Adipocyte (in vitro differentiated cells): ENCODE data around the gene NGF.

ENCODE experiments used
- DNase-seq: peaks from one replicate; pipeline ENCODE4 v3.0.0-alpha.2; 2015; ENCODE audit warnings: low read depth
- H3K27me3 ChIP-seq: replicated peaks from 2 replicates; pipeline ENCODE4 v1.7.0; 2013; ENCODE audit warnings: mild to moderate bottlenecking, low read length, moderate library complexity; ENCODE audit not compliant: control insufficient read depth, insufficient read depth
- H3K36me3 ChIP-seq: 2 replicates; pipeline ENCODE4 v1.7.0; 2013; ENCODE audit warnings: low read length, mild to moderate bottlenecking, moderate library complexity; ENCODE audit not compliant: control insufficient read depth, insufficient read depth, severe bottlenecking
- H3K4me1 ChIP-seq: 2 replicates; pipeline ENCODE4 v1.7.0; 2013; ENCODE audit warnings: mild to moderate bottlenecking, low read length, moderate library complexity; ENCODE audit not compliant: control insufficient read depth, insufficient read depth
- H3K4me3 ChIP-seq: 2 replicates; pipeline ENCODE4 v1.7.0; 2013; ENCODE audit warnings: mild to moderate bottlenecking, low read length, moderate library complexity
- H3K9ac ChIP-seq: 2 replicates; pipeline ENCODE4 v1.7.0; 2013; ENCODE audit warnings: mild to moderate bottlenecking, low read length, moderate library complexity
- H3K9me3 ChIP-seq: 2 replicates; pipeline ENCODE4 v1.7.0; 2013; ENCODE audit warnings: mild to moderate bottlenecking, low read length, moderate library complexity; ENCODE audit not compliant: control insufficient read depth

NGF gene

GRCh38 chr1:115291741-115292140 lies 46.3 kb downstream of the NGF start:
- peaks cover 9% of the 10 kb centered on the region for H3K4me1 ChIP-seq
- H3K36me3 ChIP-seq: peaks cover 23% of the 10 kb centered on the region
- H3K27me3 ChIP-seq: no peaks in the 10 kb centered on the region
- DNase-seq: no peak
- H3K9ac ChIP-seq: no peak overlapping the region
- H3K9me3 ChIP-seq: no peaks in the 10 kb centered on the region
- no peak overlapping the region for H3K4me3 ChIP-seq

- no peak for DNase-seq
- H3K36me3 ChIP-seq: peaks cover 32% of the 10 kb centered on the region
- no peaks in the 10 kb centered on the region for H3K27me3 ChIP-seq
- no peak overlapping the region for H3K4me3 ChIP-seq
- peaks cover 15% of the 10 kb centered on the region for H3K4me1 ChIP-seq
- H3K9me3 ChIP-seq: no peaks in the 10 kb centered on the region
- no peak overlapping the region for H3K9ac ChIP-seq
These were observed 48.1 kb downstream of the NGF start for GRCh38 chr1:115289940-115290339.

- H3K27me3 ChIP-seq: no peaks in the 10 kb centered on the region
- no peak overlapping the region for H3K4me3 ChIP-seq
- no peak for DNase-seq
These were observed 49.4 kb downstream of the NGF start for GRCh38 chr1:115288591-115289198.

GRCh38 chr1:115286431-115287205 lies 51.4 kb downstream of the NGF start:
- DNase-seq: no peak
- Histone ChIP-seq H3K4me1 (peaks cover 48% of the 10 kb centered on the region), H3K9ac (no peak overlapping the region), H3K36me3 (peaks cover 25% of the 10 kb centered on the region), H3K4me3 (no peak overlapping the region), H3K27me3 (no peaks in the 10 kb centered on the region), H3K9me3 (no peaks in the 10 kb centered on the region)

More at GRCh38 chr1:115288591-115289198, 49.4 kb downstream of the NGF start:
- Histone ChIP-seq H3K9me3 (no peaks in the 10 kb centered on the region), H3K9ac (no peak overlapping the region), H3K4me1 (peaks cover 27% of the 10 kb centered on the region), H3K36me3 (peaks cover 31% of the 10 kb centered on the region)

- Histone ChIP-seq H3K4me1 (peaks cover 66% of the 10 kb centered on the region), H3K9ac (peak overlapping the region; percentile 90), H3K9me3 (no peaks in the 10 kb centered on the region), H3K27me3 (no peaks in the 10 kb centered on the region), H3K4me3 (peak overlapping the region; percentile 73), H3K36me3 (peaks cover 21% of the 10 kb centered on the region)
- peak; percentile 64 for DNase-seq
These were observed 53.8 kb downstream of the NGF start for GRCh38 chr1:115284209-115284608.

- Histone ChIP-seq H3K9ac (peak overlapping the region; percentile 90), H3K9me3 (no peaks in the 10 kb centered on the region), H3K4me1 (peaks cover 68% of the 10 kb centered on the region), H3K36me3 (peaks cover 21% of the 10 kb centered on the region), H3K27me3 (no peaks in the 10 kb centered on the region), H3K4me3 (peak overlapping the region; percentile 73)
- no peak for DNase-seq
These were observed 54.3 kb downstream of the NGF start for GRCh38 chr1:115283681-115284146.

GRCh38 chr1:115283249-115283648 lies 54.8 kb downstream of the NGF start:
- no peaks in the 10 kb centered on the region for H3K9me3 ChIP-seq
- peaks cover 68% of the 10 kb centered on the region for H3K4me1 ChIP-seq
- no peak for DNase-seq
- peak overlapping the region; percentile 90 for H3K9ac ChIP-seq
- H3K27me3 ChIP-seq: no peaks in the 10 kb centered on the region
- H3K4me3 ChIP-seq: peak overlapping the region; percentile 73
- peaks cover 21% of the 10 kb centered on the region for H3K36me3 ChIP-seq

GRCh38 chr1:115282807-115283208 lies 55.2 kb downstream of the NGF start:
- peaks cover 2% of the 10 kb centered on the region for H3K9me3 ChIP-seq
- no peaks in the 10 kb centered on the region for H3K27me3 ChIP-seq
- no peak for DNase-seq
- peak overlapping the region; percentile 90 for H3K9ac ChIP-seq
- H3K4me1 ChIP-seq: peaks cover 68% of the 10 kb centered on the region
- peak overlapping the region; percentile 82 for H3K4me3 ChIP-seq
- H3K36me3 ChIP-seq: peaks cover 21% of the 10 kb centered on the region

GRCh38 chr1:115281143-115281542 lies 56.9 kb downstream of the NGF start:
- H3K4me3 ChIP-seq: peak overlapping the region; percentile 82
- no peaks in the 10 kb centered on the region for H3K27me3 ChIP-seq
- H3K4me1 ChIP-seq: peaks cover 68% of the 10 kb centered on the region
- peaks cover 16% of the 10 kb centered on the region for H3K36me3 ChIP-seq
- peak overlapping the region; percentile 90 for H3K9ac ChIP-seq
- peaks cover 19% of the 10 kb centered on the region for H3K9me3 ChIP-seq
- DNase-seq: no peak

- Histone ChIP-seq H3K9ac (peak overlapping the region; percentile 90), H3K9me3 (peaks cover 20% of the 10 kb centered on the region), H3K4me3 (peak overlapping the region; percentile 82), H3K36me3 (peaks cover 10% of the 10 kb centered on the region), H3K4me1 (peaks cover 58% of the 10 kb centered on the region), H3K27me3 (no peaks in the 10 kb centered on the region)
- DNase-seq: peak; percentile 95
These were observed 58.0 kb downstream of the NGF start for GRCh38 chr1:115280064-115280463.

- no peak for DNase-seq
- peaks cover 39% of the 10 kb centered on the region for H3K4me1 ChIP-seq
- H3K36me3 ChIP-seq: peaks cover 10% of the 10 kb centered on the region
- H3K4me3 ChIP-seq: no peak overlapping the region
- peaks cover 20% of the 10 kb centered on the region for H3K9me3 ChIP-seq
- no peak overlapping the region for H3K9ac ChIP-seq
- no peaks in the 10 kb centered on the region for H3K27me3 ChIP-seq
These were observed 59.8 kb downstream of the NGF start for GRCh38 chr1:115278211-115278610.
